ENCODE data around the gene GSTM3.
A peak's percentile ranks its signal among the peaks of the same experiment; 100 is the strongest.

GSTM3 gene

DNA sequence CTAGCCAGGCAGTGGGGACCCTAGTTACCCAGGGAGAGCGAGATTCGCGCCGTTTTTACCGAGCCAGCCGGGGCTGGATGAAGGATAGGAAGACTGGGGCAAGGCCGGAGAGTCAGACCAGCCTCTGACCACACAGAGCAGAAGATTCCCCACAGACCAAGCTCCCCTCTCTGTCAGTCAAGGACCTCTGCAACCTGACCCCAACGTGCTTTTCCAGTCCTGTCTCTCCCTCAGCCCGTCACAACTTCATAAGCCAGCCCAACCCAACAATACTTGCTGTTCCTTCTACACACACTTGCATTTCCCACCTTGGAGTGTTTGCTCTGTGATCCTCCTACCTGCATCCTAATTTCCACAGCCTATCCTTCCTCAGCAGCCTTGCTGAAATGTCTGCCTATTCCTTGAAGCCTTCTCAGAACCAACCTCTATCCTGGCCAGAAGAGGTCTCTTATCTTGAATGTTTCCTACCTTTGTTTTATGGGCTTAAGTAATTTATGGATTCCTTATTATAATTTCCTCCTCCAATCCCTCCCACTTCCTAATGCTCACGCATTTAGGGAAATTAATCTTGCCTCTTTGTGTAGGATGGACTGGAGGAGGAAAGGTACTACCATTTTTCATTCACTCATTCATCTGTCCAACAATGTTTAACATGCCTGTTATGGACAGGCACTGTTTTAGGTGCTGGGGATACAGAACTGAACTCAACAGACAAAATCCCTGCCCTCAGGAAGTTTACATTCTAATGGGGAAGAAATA, at the start of gene GSTM3:
Gene GSTM3 (minus strand): TSS at position 424 of the 759 bp plus-strand sequence. CDS start 751 bp downstream, outside the sequence.
- in situ Hi-C loops (cut with MboI; ENCODE audit: low pct_unique_long_range_greater_than_20kb, low sequenced_read_pairs) = no loop called here
- no peak for DNase-seq

- no peak for DNase-seq
- in situ Hi-C loops (cut with MboI; ENCODE audit: low pct_unique_long_range_greater_than_20kb, low sequenced_read_pairs) = no loop called here
These were observed 49.5 kb upstream of the GSTM3 start for GRCh38 chr1:109790329-109790728.

DNA sequence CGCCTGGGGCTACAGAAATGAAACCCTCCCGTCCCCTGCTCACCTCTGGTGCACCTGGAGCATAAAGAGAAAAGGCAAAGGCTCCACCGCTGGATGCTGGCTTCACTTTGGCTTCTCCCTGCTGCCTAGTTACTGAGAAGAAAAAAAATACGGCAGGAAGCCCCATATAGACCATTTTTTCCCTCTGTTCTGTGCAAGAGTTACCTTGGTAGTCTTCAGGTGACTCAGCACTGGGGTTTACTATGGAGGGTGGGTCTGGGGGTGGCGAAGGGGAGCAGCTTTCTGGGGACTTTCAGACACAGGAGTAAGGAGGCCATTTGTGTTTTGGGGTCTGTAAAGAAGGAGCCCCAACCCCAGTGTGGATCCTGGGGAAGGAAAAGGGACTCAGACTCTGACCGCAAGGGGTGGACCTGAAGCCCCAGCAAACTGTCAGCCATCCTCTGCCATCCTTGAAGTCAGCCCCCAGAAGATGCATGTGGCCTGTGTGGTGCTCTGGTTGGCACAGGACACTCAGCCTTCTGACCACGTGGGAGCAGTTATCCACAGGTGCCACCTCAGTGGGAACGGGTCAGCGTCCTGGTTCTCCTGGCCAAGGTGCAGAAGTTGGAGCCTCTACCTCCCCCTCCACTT, 48.8 kb upstream of the GSTM3 start:
- in situ Hi-C loops (cut with MboI; ENCODE audit: low pct_unique_long_range_greater_than_20kb, low sequenced_read_pairs) = no loop called here
- DNase-seq = no peak

- peak; percentile 67 for DNase-seq
- in situ Hi-C loops (cut with MboI; ENCODE audit: low pct_unique_long_range_greater_than_20kb, low sequenced_read_pairs) = no loop called here
These were observed 48.1 kb upstream of the GSTM3 start for GRCh38 chr1:109788695-109789521.

GRCh38 chr1:109787845-109788601, 47.2 kb upstream of the GSTM3 start:
- in situ Hi-C loops (cut with MboI; ENCODE audit: low pct_unique_long_range_greater_than_20kb, low sequenced_read_pairs) = no loop called here
- no peak for DNase-seq

DNA sequence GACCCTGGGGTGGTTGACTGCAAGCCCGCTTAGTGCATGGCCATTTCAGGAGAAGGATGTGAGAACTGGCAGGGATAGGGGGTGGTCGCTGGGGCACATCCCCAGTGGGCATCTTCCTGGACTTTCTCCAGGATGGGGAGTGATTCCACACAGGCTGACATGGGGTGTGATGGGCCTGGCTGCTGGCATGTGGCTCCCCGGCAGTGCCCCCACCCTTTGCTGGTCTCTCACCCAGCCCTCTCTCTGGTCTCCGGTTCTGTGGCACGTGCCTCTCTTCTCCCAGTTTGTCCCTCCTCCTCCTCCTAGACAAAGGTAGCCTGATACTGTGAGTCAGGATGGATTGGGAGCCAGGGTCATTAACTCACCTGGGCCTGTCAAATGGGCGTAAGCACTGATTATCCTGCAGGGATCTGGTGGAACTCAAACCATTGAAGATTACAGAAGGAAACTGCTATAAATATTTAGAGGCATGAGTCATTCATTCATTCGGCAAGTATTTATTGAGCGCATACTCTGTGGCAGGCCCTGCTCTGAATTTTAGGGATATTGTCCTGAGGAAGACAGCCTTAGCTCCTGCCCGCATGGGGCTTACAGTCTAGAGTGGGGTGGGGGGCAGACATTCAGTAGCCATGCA, 46.5 kb upstream of the GSTM3 start:
- DNase-seq = no peak
- in situ Hi-C loops (cut with MboI; ENCODE audit: low pct_unique_long_range_greater_than_20kb, low sequenced_read_pairs) = no loop called here

DNA sequence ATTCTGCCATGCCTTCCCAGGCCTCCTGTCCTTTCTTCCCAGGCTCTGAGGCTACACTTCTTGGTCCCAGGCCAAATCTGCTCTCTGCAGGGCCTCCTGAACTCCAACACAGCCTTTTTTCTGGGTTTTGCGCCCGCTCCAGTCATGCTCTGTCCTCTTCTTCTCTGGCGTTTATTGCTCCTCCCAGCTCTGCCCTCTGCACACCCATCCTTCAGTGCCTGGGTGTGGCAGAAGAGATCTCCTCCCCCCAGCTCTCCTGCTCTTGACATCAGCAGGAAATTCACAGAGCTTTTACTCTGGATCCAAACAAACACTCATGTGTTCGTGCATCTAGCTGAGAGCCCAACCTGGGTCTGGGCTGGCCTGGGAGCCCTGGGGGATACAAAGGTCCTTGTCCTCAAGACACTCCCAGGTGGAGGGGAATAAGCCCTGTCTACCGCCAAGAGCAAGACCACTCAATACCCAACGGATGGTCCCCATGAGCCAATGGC, 45.7 kb upstream of the GSTM3 start:
- no peak for DNase-seq
- in situ Hi-C loops (cut with MboI; ENCODE audit: low pct_unique_long_range_greater_than_20kb, low sequenced_read_pairs) = no loop called here

GRCh38 chr1:109786112-109786480, 45.3 kb upstream of the GSTM3 start:
- in situ Hi-C loops (cut with MboI; ENCODE audit: low pct_unique_long_range_greater_than_20kb, low sequenced_read_pairs) = no loop called here
- DNase-seq = no peak

- in situ Hi-C loops (cut with MboI; ENCODE audit: low pct_unique_long_range_greater_than_20kb, low sequenced_read_pairs) = no loop called here
- DNase-seq = no peak
These were observed 44.7 kb upstream of the GSTM3 start for GRCh38 chr1:109785446-109786111.

DNA sequence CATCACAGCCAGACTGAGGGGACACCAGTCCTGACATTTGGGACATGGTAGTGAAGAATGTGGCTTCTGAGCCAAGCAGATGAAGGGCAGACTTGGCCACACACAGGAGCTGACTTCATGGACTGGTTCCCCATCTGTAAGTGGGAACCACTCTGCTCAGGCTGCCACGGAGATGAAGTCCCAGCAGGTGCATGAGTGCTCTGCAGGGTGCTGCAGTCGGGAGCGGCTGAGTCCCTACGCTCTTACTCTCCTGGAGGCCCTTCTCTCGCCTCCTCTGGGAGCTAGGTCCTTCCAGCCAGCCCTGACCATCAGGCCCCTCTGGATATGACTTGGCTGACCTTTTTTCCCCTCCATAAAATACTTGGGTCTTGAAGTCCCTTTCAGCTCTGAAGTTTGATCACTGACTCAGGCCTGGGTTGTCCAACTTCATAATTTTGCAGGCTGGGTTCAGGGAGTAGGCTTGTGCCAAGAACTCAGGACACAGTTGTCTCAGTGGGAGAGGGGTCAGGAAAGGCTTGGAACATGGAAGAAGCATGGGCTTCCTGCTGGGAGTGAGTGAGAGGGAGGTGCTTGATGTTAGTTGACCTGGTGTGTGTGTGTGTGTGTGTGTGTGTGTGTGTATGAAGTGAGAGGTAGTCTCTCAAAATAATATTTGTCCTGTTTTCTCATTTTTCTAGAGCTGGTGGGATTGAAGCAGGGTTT, 43.9 kb upstream of the GSTM3 start:
- in situ Hi-C loops (cut with MboI; ENCODE audit: low pct_unique_long_range_greater_than_20kb, low sequenced_read_pairs) = no loop called here
- DNase-seq = no peak

DNA sequence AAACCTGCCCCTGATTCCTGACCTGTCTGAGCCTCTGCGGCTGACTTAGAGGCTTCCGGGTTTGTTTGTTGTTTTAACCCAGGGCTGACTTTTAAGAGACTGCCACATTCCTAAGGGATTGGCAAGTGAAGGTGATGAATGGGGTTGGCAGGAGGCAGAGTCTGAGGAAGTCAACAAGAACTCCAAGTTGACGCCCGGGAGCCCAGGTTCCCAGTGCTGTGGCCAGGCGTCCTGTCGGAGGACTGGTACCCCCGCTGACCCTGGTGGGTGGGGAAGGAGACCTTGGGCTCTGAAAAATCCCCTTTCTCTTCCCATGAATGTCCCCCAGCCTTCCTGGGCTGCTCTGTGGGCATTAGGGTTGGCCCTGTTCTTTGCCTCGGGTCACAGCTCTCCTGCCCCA, 42.6 kb upstream of the GSTM3 start:
- no peak for DNase-seq
- in situ Hi-C loops (cut with MboI; ENCODE audit: low pct_unique_long_range_greater_than_20kb, low sequenced_read_pairs) = no loop called here

- no peak for DNase-seq
- in situ Hi-C loops (cut with MboI; ENCODE audit: low pct_unique_long_range_greater_than_20kb, low sequenced_read_pairs) = no loop called here
These were observed 42.1 kb upstream of the GSTM3 start for GRCh38 chr1:109782927-109783326.

DNA sequence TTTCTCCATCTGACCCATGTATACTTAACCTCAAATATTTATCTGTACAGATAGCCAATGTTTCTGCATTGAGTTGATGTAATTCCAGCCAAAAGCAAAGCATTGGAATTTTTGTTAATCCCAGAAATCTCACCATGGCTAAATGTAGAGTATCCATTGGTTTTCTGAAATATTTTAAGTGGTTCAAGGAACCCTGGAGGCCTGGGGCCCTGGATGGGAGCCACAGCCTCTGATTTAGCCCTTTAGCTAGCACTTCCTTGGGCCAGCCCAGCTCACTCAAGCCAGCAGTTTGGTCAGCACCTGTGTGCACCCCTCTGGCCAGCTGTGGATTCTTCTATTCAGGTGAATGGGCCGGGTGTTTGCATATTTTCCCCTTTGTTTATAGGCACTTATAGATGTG, 41.7 kb upstream of the GSTM3 start:
- no peak for DNase-seq
- in situ Hi-C loops (cut with MboI; ENCODE audit: low pct_unique_long_range_greater_than_20kb, low sequenced_read_pairs) = no loop called here

GRCh38 chr1:109781806-109782205, 41.0 kb upstream of the GSTM3 start:
- in situ Hi-C loops (cut with MboI; ENCODE audit: low pct_unique_long_range_greater_than_20kb, low sequenced_read_pairs) = no loop called here
- DNase-seq = no peak

GRCh38 chr1:109780982-109781381, 40.1 kb upstream of the GSTM3 start:
- DNase-seq = no peak
- in situ Hi-C loops (cut with MboI; ENCODE audit: low pct_unique_long_range_greater_than_20kb, low sequenced_read_pairs) = no loop called here

DNA sequence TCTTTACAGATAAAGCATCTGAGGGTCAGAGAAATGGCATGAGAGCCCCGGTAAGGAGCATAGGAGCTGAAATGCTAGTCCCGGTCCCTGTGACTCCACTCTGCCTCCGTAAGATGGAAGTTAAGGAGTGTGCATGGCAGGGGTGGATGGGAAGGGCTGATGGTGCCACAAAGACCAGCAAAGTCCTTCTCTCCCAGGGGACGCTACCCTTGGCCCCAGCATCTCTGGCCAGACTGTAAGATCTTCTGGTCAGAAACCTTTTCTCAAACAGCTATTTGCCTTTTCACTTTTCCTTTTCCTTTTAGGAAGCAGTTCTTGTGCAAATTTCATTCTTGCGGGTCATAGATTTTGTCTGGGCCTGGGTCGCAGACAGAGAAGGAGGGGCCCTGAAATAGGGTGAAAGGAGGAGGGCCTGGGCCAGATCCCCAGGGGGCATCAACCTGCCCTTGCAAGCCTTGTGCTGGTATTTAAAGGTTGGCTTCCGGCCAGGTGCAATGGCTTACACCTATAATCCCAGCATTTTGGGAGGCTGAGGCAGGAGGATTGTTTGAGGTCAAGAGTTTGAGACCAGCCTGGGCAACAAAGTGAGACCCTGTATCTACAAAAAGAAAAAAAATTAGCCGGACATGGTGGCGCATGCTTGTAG, 37.3 kb upstream of the GSTM3 start:
- no peak for DNase-seq
- in situ Hi-C loops (cut with MboI; ENCODE audit: low pct_unique_long_range_greater_than_20kb, low sequenced_read_pairs) = loop anchor here (10.0 kb wide), 2 partner anchors 207 to 233 kb away; partner anchors contain the start of genes AHCYL1 and GNAI3

- DNase-seq = no peak
- in situ Hi-C loops (cut with MboI; ENCODE audit: low pct_unique_long_range_greater_than_20kb, low sequenced_read_pairs) = loop anchor here (10.0 kb wide), 2 partner anchors 207 to 233 kb away; partner anchors contain the start of genes AHCYL1 and GNAI3
These were observed 36.6 kb upstream of the GSTM3 start for GRCh38 chr1:109777436-109777835.
